ENCODE results near the gene DSN1.
A peak's percentile ranks its signal among the peaks of the same experiment; 100 is the strongest.

DSN1 gene, protein sequence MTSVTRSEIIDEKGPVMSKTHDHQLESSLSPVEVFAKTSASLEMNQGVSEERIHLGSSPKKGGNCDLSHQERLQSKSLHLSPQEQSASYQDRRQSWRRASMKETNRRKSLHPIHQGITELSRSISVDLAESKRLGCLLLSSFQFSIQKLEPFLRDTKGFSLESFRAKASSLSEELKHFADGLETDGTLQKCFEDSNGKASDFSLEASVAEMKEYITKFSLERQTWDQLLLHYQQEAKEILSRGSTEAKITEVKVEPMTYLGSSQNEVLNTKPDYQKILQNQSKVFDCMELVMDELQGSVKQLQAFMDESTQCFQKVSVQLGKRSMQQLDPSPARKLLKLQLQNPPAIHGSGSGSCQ

DNA sequence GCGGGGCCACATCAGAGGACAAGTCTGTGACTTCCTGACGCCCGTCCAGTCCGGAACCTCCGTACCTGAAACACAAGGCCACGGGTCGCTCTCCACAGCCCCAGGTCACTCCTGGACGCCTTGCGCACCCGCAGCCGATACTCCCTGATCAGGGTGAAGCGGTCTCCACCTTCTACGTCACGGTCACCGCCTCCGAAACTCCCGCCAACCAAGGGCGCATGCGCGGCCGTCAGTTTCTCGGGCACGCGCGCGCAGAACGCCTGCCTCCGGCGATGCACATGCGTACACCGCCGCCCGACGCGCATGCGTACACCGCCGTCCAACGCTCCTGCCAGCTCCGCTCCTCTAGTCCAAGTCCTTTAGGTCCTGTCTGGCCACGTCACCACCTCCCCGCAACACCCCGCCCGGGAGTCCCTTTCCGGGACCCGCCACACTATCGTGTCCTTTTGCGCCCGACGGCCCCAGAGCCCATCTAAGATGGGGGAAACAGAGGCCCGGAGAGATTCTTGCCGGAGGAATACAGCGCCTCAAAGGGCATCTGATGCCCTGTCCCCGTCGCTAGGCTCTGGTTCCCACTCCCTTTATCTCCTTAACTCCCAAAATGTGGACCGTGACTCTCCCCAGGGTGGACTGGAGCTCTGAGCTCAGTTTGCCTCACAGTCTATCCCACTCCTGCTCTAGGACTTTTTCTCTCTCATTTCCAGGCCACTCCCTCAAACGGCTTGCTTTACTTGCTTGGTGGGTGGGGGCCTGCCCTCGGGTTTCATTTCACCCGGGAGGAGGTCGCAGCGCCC is at the start of gene DSN1:
Gene DSN1 (minus strand): TSS at position 167 of the 794 bp plus-strand sequence. CDS start 2,305 bp downstream, outside the sequence.
- TF ChIP-seq, protein P1, sequence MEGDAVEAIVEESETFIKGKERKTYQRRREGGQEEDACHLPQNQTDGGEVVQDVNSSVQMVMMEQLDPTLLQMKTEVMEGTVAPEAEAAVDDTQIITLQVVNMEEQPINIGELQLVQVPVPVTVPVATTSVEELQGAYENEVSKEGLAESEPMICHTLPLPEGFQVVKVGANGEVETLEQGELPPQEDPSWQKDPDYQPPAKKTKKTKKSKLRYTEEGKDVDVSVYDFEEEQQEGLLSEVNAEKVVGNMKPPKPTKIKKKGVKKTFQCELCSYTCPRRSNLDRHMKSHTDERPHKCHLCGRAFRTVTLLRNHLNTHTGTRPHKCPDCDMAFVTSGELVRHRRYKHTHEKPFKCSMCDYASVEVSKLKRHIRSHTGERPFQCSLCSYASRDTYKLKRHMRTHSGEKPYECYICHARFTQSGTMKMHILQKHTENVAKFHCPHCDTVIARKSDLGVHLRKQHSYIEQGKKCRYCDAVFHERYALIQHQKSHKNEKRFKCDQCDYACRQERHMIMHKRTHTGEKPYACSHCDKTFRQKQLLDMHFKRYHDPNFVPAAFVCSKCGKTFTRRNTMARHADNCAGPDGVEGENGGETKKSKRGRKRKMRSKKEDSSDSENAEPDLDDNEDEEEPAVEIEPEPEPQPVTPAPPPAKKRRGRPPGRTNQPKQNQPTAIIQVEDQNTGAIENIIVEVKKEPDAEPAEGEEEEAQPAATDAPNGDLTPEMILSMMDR (IDR thresholded peaks at IDR 0.05): no peak; the same call in 1 of the 2 replicates
- TF ChIP-seq ZFX (IDR thresholded peaks at IDR 0.05; ENCODE audit: borderline replicate concordance): no peak
- H3K27ac ChIP-seq: peak within 1 kb of the TSS; percentile 87

DNA sequence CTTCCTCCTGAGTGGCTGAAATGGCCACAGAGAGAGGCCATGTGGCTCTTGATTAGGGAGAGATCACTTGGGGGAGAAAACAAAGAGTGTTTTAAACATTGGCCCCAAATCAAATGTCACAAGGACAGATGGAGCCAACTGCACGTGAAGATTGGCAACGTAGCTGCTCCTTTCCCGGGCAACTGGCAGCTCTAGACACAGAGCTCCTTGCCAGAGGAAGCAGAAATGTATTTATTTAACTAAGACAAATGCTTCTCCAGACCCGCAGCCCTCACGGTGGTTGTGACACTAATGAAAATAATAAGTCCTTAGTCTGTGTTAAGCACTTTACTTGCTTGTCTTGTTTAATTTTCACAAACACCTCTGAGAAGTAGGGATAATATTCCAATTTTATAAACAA is 49.6 kb upstream of the DSN1 start:
- H3K27ac ChIP-seq: 0 out of 2 replicates have a peak overlapping the region, but pooled peaks have one; percentile 26
- no peak for TF ChIP-seq ZFX (IDR thresholded peaks at IDR 0.05; ENCODE audit: borderline replicate concordance)
- TF ChIP-seq, protein P1 (IDR thresholded peaks at IDR 0.05): no peak

DNA sequence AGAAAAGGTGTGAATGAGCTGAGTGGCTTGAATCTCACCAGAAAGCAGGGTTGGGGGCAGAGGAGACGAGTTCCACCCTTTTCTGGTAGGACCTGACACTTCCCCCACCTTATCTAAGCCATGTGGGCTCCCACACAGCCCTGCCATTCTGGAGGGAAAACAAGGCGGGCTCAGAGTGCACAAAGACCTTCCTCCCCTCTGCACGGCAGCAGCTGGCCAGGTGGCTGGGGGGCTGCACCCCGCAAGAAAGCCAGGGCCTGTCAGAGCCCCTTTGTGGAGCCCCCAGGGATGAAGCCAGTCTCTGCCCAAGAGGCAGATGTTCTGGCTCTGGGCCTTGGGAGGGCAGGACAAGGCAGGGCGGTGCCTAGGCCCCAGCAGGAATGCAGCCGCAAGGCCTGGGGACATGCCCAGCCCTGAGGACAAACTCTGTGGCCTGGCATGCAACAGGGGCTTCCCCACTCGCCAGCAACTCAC is 48.4 kb upstream of the DSN1 start:
- H3K27ac ChIP-seq: peak overlapping the region; percentile 26; the same call in 1 of the 2 replicates
- TF ChIP-seq, protein P1 (IDR thresholded peaks at IDR 0.05): no peak
- no peak for TF ChIP-seq ZFX (IDR thresholded peaks at IDR 0.05; ENCODE audit: borderline replicate concordance)

DNA sequence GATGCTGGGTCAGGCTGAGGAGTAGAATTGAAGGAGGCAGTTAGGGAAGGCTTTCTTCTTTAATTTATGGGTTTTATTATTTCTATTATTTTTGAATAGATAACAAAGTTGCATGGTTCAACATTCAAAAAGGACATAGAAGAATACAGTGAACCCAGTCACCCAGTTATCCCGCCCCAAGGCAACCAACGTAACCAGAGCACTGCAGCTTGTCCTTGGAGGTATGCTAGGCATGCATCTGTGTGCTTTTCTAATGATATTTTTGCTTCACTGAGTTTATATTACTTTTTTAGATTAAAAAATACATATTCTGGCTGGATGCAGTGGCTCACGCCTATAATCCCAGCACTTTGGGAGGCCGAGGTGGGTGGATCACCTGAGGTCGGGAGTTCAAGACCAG is 47.4 kb upstream of the DSN1 start:
- H3K27ac ChIP-seq: no peak overlapping the region
- TF ChIP-seq, protein P1 (IDR thresholded peaks at IDR 0.05): no peak
- no peak for TF ChIP-seq ZFX (IDR thresholded peaks at IDR 0.05; ENCODE audit: borderline replicate concordance)

DNA sequence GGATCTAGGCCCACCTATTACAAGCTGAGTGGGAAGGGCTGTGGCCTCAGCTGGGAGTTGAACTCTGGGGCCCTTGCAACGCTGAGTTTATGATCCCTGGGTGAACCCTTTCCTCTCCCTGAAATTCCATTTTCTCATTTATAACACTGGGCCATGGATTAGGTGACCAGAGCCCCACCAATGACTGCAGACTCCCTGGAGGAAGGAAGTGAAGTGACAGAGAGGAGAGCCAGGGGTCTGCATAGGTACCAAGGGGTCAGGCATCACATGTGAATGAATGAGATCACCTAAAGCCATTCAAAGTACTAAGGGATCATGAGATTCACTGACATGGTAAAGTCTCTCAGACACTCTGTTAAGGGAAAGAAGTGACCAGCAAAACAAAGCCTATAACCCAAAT is 46.5 kb upstream of the DSN1 start:
- TF ChIP-seq, protein P1 (IDR thresholded peaks at IDR 0.05): no peak
- TF ChIP-seq ZFX (IDR thresholded peaks at IDR 0.05; ENCODE audit: borderline replicate concordance): no peak
- peak overlapping the region; percentile 37 for H3K27ac ChIP-seq

DNA sequence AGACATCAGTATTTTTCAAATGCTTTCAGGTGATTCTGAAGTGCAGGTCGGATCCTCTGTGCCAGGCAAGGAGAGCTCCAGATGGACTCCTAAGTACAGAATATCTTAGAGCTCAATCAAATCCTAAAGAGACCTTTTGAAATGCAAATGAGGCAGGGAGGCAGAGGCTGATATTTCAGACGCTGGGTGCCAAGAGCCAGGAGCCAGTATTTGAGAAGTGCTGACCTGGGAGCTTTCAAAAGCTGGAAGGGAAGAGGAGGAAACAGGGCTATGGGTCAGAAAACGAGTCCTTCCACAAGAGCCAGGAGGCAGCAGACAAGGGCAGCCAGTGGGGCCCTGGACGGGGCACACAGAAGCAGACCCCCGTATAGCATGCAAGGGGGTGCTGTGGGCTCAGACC is 46.1 kb upstream of the DSN1 start:
- peak overlapping the region; percentile 37 for H3K27ac ChIP-seq
- TF ChIP-seq, protein P1 (IDR thresholded peaks at IDR 0.05): no peak
- TF ChIP-seq ZFX (IDR thresholded peaks at IDR 0.05; ENCODE audit: borderline replicate concordance): no peak

Measured in 22Rv1 (cell line).